Omental fat pad (tissue), 4 donors: ENCODE measurements around the gene TSPOAP1. TPM values are rescaled to one million over a fixed set of nuclear protein-coding genes. Genes with fewer than 3 reads are reported as not detected.

ENCODE experiments used
- ATAC-seq: fragments of 150-250 bp; one replicate; pipeline ENCODE4 v1.9.1; 2016; ENCODE audit warnings: mild to moderate bottlenecking, moderate library complexity; ENCODE audit not compliant: low FRiP score
- DNase-seq: peaks from one replicate; pipeline ENCODE4 v3.0.0-alpha.2; 2019; ENCODE audit warnings: low spot score
- CTCF ChIP-seq, 3 donors: fragments of 450-650 bp; IDR thresholded peaks; one replicate each; pipeline ENCODE4 v1.5.1; 2016 to 2017; ENCODE audit warnings: antibody characterized with exemption in 3 of 3, mild to moderate bottlenecking in 3 of 3, moderate library complexity in 2 of 3
- total RNA-seq, 4 donors: library from RNA; depleted of rRNA; stranded (reverse); fragments of >200 nt; gene quantifications; one replicate each; pipeline ENCODE4 v1.1.0, GENCODE V29; 2016

The TSPOAP1 gene
- total RNA-seq, 4 donors from 2014 or later: 1.9 to 13.6 (median 5.4) TPM

GRCh38 chr17:58335779-58336455 lies 7.3 kb upstream of the TSPOAP1 start:
- no peak for TF ChIP-seq CTCF (IDR thresholded peaks at IDR 0.05)
- ATAC-seq (no peak), DNase-seq (no peak)

- DNase-seq: no peak
- no peak for ATAC-seq
- no peak for TF ChIP-seq CTCF (IDR thresholded peaks at IDR 0.05)
Observed at GRCh38 chr17:58335061-58335731, 6.6 kb upstream of the TSPOAP1 start.

GRCh38 chr17:58334661-58335060 lies 6.1 kb upstream of the TSPOAP1 start:
- no peak for DNase-seq
- ATAC-seq: no peak
- TF ChIP-seq CTCF (IDR thresholded peaks at IDR 0.05): no peak

GRCh38 chr17:58334256-58334655 lies 5.7 kb upstream of the TSPOAP1 start:
- ATAC-seq: no peak
- no peak for DNase-seq

GRCh38 chr17:58333736-58334207 lies 5.2 kb upstream of the TSPOAP1 start:
- ATAC-seq (no peak), DNase-seq (no peak)
- TF ChIP-seq CTCF (IDR thresholded peaks at IDR 0.05): no peak

More at GRCh38 chr17:58334256-58334655, 5.7 kb upstream of the TSPOAP1 start:
- no peak for TF ChIP-seq CTCF (IDR thresholded peaks at IDR 0.05)

GRCh38 chr17:58332778-58333735 lies 4.5 kb upstream of the TSPOAP1 start:
- no peak for TF ChIP-seq CTCF (IDR thresholded peaks at IDR 0.05)
- DNase-seq (no peak), ATAC-seq (no peak)
